GM23248 (cell line): ENCODE results near the gene HLA-DQA1.
"Not testable (repeated sequence)": the region's sequence is repeated elsewhere in the genome, so short reads cannot be mapped to it uniquely, and the experiment has no call there.

ENCODE experiments used
- EZH2 ChIP-seq: fragments of 200-600 bp; sonication (generic); IDR thresholded peaks from 2 replicates; pipeline ENCODE4 v1.6.1; 2018; ENCODE audit warnings: antibody characterized with exemption, mild to moderate bottlenecking; ENCODE audit not compliant: insufficient read depth, poor library complexity, severe bottlenecking
- EZH2phosphoT487 ChIP-seq: fragments of 200-600 bp; sonication (generic); IDR thresholded peaks from 2 replicates; pipeline ENCODE4 v1.6.1; 2018; ENCODE audit warnings: antibody characterized with exemption, moderate library complexity, mild to moderate bottlenecking, low read depth; ENCODE audit not compliant: insufficient read depth

DNA sequence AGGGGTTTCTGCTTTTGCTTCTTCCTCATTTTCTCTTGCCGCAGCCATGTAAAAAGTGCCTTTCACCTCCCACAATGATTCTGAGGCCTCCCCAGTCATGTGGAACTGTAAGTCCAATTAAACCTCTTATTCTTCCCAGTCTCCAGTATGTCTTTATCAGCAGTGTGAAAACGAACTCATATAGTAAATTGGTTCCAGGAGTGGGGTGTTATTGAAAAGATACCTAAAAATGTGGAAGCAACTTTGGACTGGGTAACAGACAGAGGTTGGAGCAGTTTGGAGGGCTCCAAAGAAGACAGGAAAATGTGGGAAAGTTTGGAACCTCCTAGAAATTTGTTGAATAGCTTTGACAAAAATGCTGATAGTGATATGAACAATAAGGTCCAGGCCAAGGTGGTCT lies 34.7 kb downstream of the HLA-DQA1 start:
- not testable (repeated sequence) for TF ChIP-seq EZH2phosphoT487, EZH2
